A673 (cell line): ENCODE results near the gene RNF141. TPM values are rescaled to one million over a fixed set of nuclear protein-coding genes. Genes with fewer than 3 reads are reported as not detected.

Experiments
- BruUV-seq: library from RNA; stranded (reverse); fragments of 400-500 nt; replicated peaks from 2 replicates; lab custom pipeline; 2021; lab: Mats Ljungman, UMichigan
- CTCF ChIA-PET: fragments of 300-600 bp; sonication (Branson Sonifier 250); formaldehyde crosslinking; loops from one replicate; lab custom pipeline; 2022; ENCODE audit warnings: antibody characterized with exemption; lab: Charles Lee
- POLR2A ChIA-PET: fragments of 300-600 bp; sonication (Branson Sonifier 250); formaldehyde crosslinking; loops from one replicate; lab custom pipeline; 2022; ENCODE audit warnings: antibody characterized with exemption; ENCODE audit not compliant: low non-redundant PET; lab: Charles Lee
- DNase-seq: peaks from one replicate; pipeline ENCODE4 v3.0.0-alpha.2; 2015; ENCODE audit warnings: low spot score
- H3K27ac ChIP-seq: fragments of 200-600 bp; sonication (generic); 2 replicates; pipeline ENCODE4 v1.5.1; 2016; ENCODE audit warnings: mixed run types, low read depth, mild to moderate bottlenecking, mixed read lengths, antibody characterized with exemption, low read length; ENCODE audit not compliant: poor library complexity, severe bottlenecking
- H3K27me3 ChIP-seq: fragments of 200-600 bp; sonication (generic); replicated peaks from 2 replicates; pipeline ENCODE4 v1.6.1; 2017; ENCODE audit warnings: mixed run types, low read depth, mild to moderate bottlenecking, mixed read lengths, antibody characterized with exemption, low read length; ENCODE audit not compliant: insufficient read depth, poor library complexity
- H3K36me3 ChIP-seq: fragments of 200-600 bp; sonication (generic); 2 replicates; pipeline ENCODE4 v1.6.1; 2016; ENCODE audit warnings: mixed run types, mild to moderate bottlenecking, mixed read lengths, antibody characterized with exemption, low read length; ENCODE audit not compliant: insufficient read depth, poor library complexity, severe bottlenecking
- H3K4me1 ChIP-seq: fragments of 200-600 bp; sonication (generic); 2 replicates; pipeline ENCODE4 v1.6.1; 2017; ENCODE audit warnings: mixed run types, mild to moderate bottlenecking, mixed read lengths, antibody characterized with exemption, low read length; ENCODE audit not compliant: insufficient read depth, poor library complexity, severe bottlenecking
- H3K4me3 ChIP-seq: fragments of 200-600 bp; sonication (generic); 2 replicates; pipeline ENCODE4 v1.5.1; 2016; ENCODE audit warnings: low read depth, mixed run types, mild to moderate bottlenecking, mixed read lengths, low read length; ENCODE audit not compliant: poor library complexity, severe bottlenecking
- H3K9me3 ChIP-seq: fragments of 200-600 bp; sonication (generic); 2 replicates; pipeline ENCODE4 v1.6.1; 2016; ENCODE audit warnings: mixed run types, low read depth, mild to moderate bottlenecking, mixed read lengths, antibody characterized with exemption, low read length; ENCODE audit not compliant: poor library complexity, severe bottlenecking
- CTCF ChIP-seq: fragments of 300-800, 200-600 bp; sonication (generic); conservative IDR thresholded peaks from 2 replicates; pipeline ENCODE4 v1.5.1; 2017; ENCODE audit warnings: low read depth, mild to moderate bottlenecking, antibody characterized with exemption, low read length, moderate library complexity, mixed read lengths
- EZH2 ChIP-seq: fragments of 200-600 bp; sonication (generic); IDR thresholded peaks from 2 replicates; pipeline ENCODE4 v1.6.1; 2017; ENCODE audit warnings: borderline replicate concordance, low read depth, mild to moderate bottlenecking, mixed read lengths, antibody characterized with exemption, low read length; ENCODE audit not compliant: poor library complexity, severe bottlenecking
- intact Hi-C: fragments of 100-400 bp; cut with micrococcal nuclease; formaldehyde crosslinking; loops from one replicate; pipeline ENCODE4 v1.10.0; 2022; ENCODE audit not compliant: unreplicated experiment
- total RNA-seq: library from RNA; stranded (reverse); gene quantifications from 2 replicates; pipeline ENCODE4 v1.2.3, GENCODE V29; 2021

RNF141 gene
- total RNA-seq, 1 experiment from 2014 or later, result 36.4 TPM

DNA sequence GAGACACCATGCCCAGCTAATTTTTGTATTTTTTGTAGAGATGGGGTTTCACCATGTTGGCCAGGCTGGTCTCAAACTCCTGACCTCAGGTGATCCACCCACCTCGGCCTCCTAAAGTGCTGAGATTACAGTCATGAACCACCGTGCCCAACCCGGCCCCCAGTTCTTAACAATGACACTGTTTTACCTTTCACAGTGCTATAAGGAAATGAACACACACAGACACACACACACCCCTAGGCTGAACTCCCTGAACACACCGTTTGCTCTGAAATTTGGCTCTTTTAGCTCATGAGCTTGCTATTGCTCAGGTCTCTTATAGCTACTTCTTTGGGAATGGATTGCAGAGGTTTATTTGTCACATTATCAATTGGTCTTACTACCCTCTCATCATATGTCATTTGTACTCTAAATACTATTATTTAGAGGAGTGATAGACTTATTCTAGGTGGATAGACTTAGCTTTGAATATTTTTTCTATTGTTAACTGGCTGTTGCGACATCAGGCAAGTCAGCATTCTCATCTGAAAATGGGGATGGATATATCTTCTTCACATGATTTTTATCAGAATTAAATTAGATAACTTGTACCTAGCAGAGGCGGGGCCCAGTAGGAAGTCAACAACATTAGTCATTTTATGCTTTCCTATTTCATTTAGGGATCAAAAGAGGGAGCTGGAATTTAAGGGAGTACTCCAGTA lies 25.4 kb upstream of the RNF141 start:
- ChIA-PET POLR2A (no interaction called here), CTCF (no interaction called here)

GRCh38 chr11:10565493-10565892 lies 24.5 kb upstream of the RNF141 start:
- TF ChIP-seq CTCF (no peak), EZH2 (no peak)
- no peaks in the 10 kb centered on the region for H3K36me3 ChIP-seq
- ChIA-PET CTCF (no interaction called here), POLR2A (no interaction called here)
- intact Hi-C loops, result loop anchor here (2.0 kb wide), 1 partner anchor 169 kb away; no protein-coding TSS in a partner anchor
- H3K27ac ChIP-seq, result no peak overlapping the region
- DNase-seq, result no peak
- H3K4me1 ChIP-seq, result peaks cover 26% of the 10 kb centered on the region
- H3K27me3 ChIP-seq, result no peaks in the 10 kb centered on the region
- H3K9me3 ChIP-seq, result no peaks in the 10 kb centered on the region
- no TSS peak for BruUV-seq
- no peak overlapping the region for H3K4me3 ChIP-seq

More for the DNA sequence above, 25.4 kb upstream of the RNF141 start:
- peaks cover 26% of the 10 kb centered on the region for H3K4me1 ChIP-seq
- H3K27me3 ChIP-seq, result no peaks in the 10 kb centered on the region
- TF ChIP-seq CTCF, result no peak
- TF ChIP-seq EZH2, result no peak
- no peak for DNase-seq
- no peaks in the 10 kb centered on the region for H3K9me3 ChIP-seq
- no peak overlapping the region for H3K4me3 ChIP-seq
- H3K36me3 ChIP-seq, result no peaks in the 10 kb centered on the region
- no peak overlapping the region for H3K27ac ChIP-seq
- BruUV-seq, result no TSS peak
- intact Hi-C loops, result no loop called here

DNA sequence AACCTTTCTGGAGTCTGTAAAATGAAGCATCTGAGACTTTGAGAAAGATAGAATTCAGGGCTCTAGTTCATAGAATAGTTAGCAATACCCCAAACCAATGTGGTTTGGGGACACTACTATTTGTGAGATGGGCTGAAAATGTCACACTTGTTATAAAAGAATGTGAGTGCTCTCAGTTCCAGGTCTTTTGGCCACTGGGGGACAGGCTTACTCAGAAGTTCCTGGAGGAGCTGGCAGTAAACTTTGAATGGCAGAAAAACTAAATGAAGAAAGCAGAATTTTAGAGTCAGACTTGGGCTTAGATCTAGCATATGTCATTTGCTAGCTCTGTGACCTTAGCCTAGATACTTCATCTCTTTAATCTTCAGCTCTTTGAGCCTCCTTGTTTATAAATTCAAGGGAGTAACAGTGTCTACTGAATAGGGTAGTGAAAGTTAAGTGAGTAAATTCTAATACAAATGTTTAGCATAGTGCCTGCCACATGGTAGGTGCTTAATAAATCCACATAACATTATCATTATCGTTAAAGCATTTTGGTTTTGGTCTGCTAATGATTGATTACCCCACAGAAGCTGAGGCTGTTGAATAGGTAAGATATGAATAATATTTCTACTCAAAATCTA lies 23.8 kb upstream of the RNF141 start:
- no TSS peak for BruUV-seq
- no peaks in the 10 kb centered on the region for H3K9me3 ChIP-seq
- H3K27me3 ChIP-seq, result no peaks in the 10 kb centered on the region
- no peak overlapping the region for H3K4me3 ChIP-seq
- H3K36me3 ChIP-seq, result no peaks in the 10 kb centered on the region
- peak overlapping the region; percentile 50 for H3K27ac ChIP-seq
- no peak for TF ChIP-seq EZH2
- peak; percentile 53 for TF ChIP-seq CTCF
- DNase-seq, result peak; percentile 46
- intact Hi-C loops, result loop anchor here (1.0 to 2.0 kb wide), 2 partner anchors 89 to 170 kb away; no protein-coding TSS in a partner anchor
- CTCF ChIA-PET, result no interaction called here
- peaks cover 26% of the 10 kb centered on the region for H3K4me1 ChIP-seq
- POLR2A ChIA-PET, result no interaction called here
